ENCODE results near the gene ANKRD28.

- no peak for TF ChIP-seq CTCF (IDR thresholded peaks at IDR 0.05; ENCODE audit: low read length)
- no peak for TF ChIP-seq EZH2 (IDR thresholded peaks at IDR 0.05; ENCODE audit: borderline replicate concordance, low read length)
These were observed 140.8 kb downstream of the ANKRD28 start for GRCh38 chr3:15657016-15657415.
